Subcutaneous adipose tissue (tissue), 4 donors: ENCODE results near the gene CAMKK1. TPM values are rescaled to one million over a fixed set of nuclear protein-coding genes. Genes with fewer than 3 reads are reported as not detected.

Experiments used
- total RNA-seq, 4 donors: library from RNA; depleted of rRNA; stranded (reverse); fragments of >200 nt; gene quantifications; one replicate each; pipeline ENCODE4 v1.1.0, GENCODE V29; 2016
- TF ChIP-seq, protein P1 (sequence below): fragments of 450-650 bp; IDR thresholded peaks from one replicate; pipeline ENCODE4 v1.5.1; 2016; ENCODE audit warnings: low read depth, mild to moderate bottlenecking, control low read depth, antibody characterized with exemption, moderate library complexity

Gene CAMKK1
- total RNA-seq, 4 donors from 2014 or later: 3.2 to 6.6 (median 3.8) TPM

- TF ChIP-seq, protein P1, sequence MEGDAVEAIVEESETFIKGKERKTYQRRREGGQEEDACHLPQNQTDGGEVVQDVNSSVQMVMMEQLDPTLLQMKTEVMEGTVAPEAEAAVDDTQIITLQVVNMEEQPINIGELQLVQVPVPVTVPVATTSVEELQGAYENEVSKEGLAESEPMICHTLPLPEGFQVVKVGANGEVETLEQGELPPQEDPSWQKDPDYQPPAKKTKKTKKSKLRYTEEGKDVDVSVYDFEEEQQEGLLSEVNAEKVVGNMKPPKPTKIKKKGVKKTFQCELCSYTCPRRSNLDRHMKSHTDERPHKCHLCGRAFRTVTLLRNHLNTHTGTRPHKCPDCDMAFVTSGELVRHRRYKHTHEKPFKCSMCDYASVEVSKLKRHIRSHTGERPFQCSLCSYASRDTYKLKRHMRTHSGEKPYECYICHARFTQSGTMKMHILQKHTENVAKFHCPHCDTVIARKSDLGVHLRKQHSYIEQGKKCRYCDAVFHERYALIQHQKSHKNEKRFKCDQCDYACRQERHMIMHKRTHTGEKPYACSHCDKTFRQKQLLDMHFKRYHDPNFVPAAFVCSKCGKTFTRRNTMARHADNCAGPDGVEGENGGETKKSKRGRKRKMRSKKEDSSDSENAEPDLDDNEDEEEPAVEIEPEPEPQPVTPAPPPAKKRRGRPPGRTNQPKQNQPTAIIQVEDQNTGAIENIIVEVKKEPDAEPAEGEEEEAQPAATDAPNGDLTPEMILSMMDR: no peak
Measured at GRCh38 chr17:3922765-3923164, 29.9 kb upstream of the CAMKK1 start.

DNA sequence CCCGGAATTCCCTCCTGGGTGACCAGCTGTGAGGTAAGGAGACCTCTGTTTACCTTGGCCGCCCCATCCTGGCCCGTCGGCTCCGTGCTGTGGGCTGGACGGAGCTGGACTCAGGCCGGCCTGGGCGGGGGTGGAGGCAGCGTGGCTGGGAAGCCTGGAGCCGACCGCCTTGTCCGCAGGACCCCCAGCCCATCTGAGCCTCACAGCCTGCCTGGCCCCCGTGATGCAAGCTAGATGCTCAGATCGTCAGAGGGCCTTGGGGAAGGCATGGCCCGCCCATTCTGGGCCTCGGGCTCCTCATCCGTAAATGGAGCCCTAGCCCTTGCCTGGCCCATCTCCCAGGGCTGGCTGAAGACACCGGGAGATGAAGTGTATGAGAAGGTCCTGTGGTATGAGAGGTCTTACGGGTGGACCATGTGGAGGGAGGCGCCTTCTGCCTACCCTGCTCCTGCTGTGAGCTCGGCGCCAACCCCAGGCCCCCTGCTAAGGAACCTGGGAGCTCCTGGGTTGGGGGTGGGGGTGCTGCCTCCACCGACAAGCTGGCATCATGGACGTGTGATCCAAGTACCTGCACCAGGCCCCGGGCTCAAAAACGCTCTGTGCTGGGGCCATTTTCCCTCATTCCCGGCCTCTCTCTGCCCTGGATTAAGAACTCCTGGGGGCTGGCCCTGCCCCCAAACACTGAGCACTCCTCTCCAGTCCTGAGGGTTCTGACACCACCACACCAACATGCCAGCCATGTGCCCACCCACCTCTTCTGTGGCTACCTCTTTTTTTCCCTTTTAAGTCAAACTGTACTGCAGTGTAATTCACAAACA, 28.9 kb upstream of the CAMKK1 start:
- TF ChIP-seq, protein P1: no peak

- TF ChIP-seq, protein P1: no peak
Measured at GRCh38 chr17:3921006-3921405, 28.2 kb upstream of the CAMKK1 start.

DNA sequence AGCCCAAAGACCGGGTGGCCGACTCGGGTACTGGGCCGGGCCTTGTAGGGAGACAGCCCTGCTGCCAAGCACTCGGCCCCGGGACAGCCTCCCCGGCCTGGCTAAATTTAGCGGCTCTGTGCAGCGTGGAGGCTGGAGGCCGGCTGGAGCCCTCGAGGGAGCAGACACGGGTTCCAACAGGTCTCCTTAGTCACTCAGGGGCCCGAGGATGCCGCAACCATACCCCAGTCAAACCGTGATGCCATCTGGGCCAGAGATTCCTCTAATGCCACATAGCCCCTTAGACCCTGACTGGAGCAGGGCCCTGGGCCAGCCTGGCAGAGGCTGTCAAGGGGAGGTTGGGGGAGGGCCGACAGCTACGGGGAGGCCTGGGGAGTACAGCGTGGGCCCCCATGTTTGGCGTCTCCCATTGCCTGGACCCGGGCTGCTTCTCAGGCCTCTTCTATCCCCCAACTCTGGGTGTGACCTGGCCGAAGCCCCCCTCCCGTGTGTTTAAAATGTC, 26.3 kb upstream of the CAMKK1 start:
- TF ChIP-seq, protein P1: no peak

GRCh38 chr17:3918372-3919122, 25.7 kb upstream of the CAMKK1 start:
- TF ChIP-seq, protein P1: no peak

- TF ChIP-seq, protein P1: no peak
Measured at GRCh38 chr17:3917391-3917931, 24.6 kb upstream of the CAMKK1 start.

DNA sequence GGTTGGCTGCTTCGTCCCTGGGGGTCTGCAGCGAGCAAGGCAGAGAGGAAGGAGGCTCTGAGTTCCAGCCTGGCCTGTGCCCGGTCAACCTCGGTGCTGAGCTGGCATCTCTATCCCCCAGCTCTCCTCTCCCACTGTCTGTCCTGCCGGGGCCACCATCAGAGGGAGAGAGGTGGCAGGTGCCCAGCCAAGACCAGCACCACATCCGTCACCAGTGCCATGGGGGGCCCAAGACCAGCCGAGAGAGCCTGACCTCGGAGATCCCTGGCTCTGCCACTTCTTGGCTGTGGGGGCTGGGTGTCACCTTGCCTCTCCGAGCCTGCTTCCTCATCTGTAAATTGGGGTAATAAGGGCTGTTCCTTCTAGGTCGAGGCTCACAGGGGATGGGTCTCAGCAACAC, 24.0 kb upstream of the CAMKK1 start:
- TF ChIP-seq, protein P1: no peak
